Measurements from ENCODE around the gene MMP15. TPM values are rescaled to one million over a fixed set of nuclear protein-coding genes. Genes with fewer than 3 reads are reported as not detected.

Gene MMP15
- total RNA-seq, 1 donor from 2014 or later: 5.2 TPM

DNA sequence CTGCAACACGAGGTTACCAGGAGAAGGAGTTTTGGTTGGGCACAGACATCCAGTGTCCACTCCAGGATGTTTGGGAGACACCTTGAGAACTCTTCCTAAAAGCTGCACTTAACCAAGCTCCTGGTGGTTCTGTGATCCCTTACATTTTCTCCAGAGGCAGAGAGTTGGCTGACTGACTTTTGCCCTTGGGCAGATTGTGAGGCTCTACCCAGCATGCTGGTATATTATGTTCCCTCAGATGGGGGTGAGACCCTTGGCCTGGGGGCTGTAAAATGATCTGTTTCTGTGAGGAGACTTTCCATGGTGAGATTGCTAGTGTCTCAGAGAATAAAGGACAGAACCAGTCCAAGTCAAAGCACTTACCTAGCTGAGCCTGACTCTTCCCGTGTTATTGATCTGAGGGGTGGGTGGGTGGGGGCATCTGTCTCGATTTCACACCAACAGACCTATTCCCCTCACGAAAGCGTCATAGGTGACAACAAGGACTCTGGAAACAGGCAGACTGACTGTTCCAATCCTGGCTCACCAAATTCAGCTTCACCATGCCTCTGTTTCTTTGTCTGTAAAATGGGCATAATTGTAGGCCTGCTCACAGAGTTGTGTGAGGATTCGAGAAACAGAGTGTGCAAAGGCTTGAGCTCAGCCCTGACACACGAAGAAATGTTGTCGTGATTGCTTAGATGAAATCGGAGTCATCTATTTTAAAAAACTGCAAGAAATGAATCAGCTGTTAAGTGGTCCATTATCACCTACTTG lies 12.2 kb upstream of the MMP15 start:
- no peaks in the 10 kb centered on the region for H3K27me3 Mint-ChIP-seq (ENCODE audit: unreplicated experiment)

DNA sequence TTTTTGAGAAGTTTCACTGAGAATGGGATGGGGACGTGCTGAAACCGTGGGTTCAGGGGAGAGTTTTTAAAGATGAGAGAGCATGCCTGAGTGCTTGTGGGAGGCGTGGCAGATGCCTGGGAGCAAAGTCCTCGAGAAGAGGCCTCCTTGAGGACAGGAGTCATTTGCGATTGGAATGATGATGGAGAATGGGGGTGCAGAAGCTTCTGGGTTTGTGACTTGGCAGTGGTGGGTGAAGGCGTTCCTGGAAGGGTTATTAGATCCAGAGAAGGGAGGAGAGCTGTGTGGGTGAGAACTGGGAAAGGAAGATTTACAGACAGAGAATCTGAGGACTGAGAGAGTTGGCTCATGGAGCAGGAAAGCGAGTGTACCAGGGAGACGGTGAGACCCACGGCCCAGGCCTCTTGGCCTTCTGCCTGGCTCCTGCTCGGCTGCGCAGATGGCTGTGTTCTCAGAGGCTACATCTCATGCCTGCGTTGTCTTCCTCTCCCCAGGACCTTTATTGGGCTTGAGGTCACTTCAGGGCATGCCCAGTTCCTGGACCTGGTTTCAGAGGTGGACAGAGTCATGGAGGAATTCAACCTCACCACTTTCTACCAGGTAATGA lies 8.6 kb upstream of the MMP15 start:
- Mint-ChIP-seq H3K36me3 (ENCODE audit: unreplicated experiment) (peaks cover 8% of the 10 kb centered on the region), H3K4me3 (ENCODE audit: unreplicated experiment) (no peak overlapping the region), H3K27ac (ENCODE audit: unreplicated experiment) (no peak overlapping the region), H3K27me3 (ENCODE audit: unreplicated experiment) (no peaks in the 10 kb centered on the region), H3K4me1 (ENCODE audit: unreplicated experiment) (no peaks in the 10 kb centered on the region), H3K9me3 (ENCODE audit: unreplicated experiment) (no peaks in the 10 kb centered on the region)
- TF ChIP-seq, protein P1, sequence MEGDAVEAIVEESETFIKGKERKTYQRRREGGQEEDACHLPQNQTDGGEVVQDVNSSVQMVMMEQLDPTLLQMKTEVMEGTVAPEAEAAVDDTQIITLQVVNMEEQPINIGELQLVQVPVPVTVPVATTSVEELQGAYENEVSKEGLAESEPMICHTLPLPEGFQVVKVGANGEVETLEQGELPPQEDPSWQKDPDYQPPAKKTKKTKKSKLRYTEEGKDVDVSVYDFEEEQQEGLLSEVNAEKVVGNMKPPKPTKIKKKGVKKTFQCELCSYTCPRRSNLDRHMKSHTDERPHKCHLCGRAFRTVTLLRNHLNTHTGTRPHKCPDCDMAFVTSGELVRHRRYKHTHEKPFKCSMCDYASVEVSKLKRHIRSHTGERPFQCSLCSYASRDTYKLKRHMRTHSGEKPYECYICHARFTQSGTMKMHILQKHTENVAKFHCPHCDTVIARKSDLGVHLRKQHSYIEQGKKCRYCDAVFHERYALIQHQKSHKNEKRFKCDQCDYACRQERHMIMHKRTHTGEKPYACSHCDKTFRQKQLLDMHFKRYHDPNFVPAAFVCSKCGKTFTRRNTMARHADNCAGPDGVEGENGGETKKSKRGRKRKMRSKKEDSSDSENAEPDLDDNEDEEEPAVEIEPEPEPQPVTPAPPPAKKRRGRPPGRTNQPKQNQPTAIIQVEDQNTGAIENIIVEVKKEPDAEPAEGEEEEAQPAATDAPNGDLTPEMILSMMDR (IDR thresholded peaks at IDR 0.05): no peak
- no peak for DNase-seq (ENCODE audit: extremely low spot score, unreplicated experiment)

More for the DNA sequence above, 12.2 kb upstream of the MMP15 start:
- TF ChIP-seq, protein P1 (IDR thresholded peaks at IDR 0.05): no peak
- Mint-ChIP-seq H3K9me3 (ENCODE audit: unreplicated experiment) (no peaks in the 10 kb centered on the region), H3K4me1 (ENCODE audit: unreplicated experiment) (peaks cover 6% of the 10 kb centered on the region), H3K27ac (ENCODE audit: unreplicated experiment) (no peak overlapping the region), H3K36me3 (ENCODE audit: unreplicated experiment) (peaks cover 24% of the 10 kb centered on the region), H3K4me3 (ENCODE audit: unreplicated experiment) (no peak overlapping the region)
- DNase-seq (ENCODE audit: extremely low spot score, unreplicated experiment): no peak

DNA sequence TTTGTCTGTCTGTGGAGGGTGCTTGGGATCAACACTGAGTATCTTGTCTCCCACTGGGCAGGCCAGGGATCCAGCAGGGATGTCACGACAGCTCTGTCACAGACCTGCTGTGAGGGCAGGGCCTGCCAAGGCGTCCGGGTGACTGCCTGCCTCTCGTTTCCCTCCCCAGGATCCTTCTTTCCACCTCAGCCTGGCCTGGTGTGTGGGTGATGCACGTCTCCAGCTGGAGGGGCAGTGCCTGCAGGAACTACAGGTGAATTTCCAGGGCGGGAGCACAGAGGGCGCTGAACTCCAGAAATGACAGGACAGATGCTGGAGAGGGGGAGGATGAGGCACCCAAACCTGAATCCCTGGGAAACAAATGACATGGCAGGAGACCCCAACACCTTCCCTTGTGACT lies 6.8 kb upstream of the MMP15 start:
- Mint-ChIP-seq H3K36me3 (ENCODE audit: unreplicated experiment) (peaks cover 8% of the 10 kb centered on the region), H3K9me3 (ENCODE audit: unreplicated experiment) (no peaks in the 10 kb centered on the region), H3K4me1 (ENCODE audit: unreplicated experiment) (peaks cover 7% of the 10 kb centered on the region), H3K27me3 (ENCODE audit: unreplicated experiment) (no peaks in the 10 kb centered on the region), H3K27ac (ENCODE audit: unreplicated experiment) (no peak overlapping the region), H3K4me3 (ENCODE audit: unreplicated experiment) (no peak overlapping the region)
- DNase-seq (ENCODE audit: extremely low spot score, unreplicated experiment): no peak
- TF ChIP-seq, protein P1 (IDR thresholded peaks at IDR 0.05): no peak

DNA sequence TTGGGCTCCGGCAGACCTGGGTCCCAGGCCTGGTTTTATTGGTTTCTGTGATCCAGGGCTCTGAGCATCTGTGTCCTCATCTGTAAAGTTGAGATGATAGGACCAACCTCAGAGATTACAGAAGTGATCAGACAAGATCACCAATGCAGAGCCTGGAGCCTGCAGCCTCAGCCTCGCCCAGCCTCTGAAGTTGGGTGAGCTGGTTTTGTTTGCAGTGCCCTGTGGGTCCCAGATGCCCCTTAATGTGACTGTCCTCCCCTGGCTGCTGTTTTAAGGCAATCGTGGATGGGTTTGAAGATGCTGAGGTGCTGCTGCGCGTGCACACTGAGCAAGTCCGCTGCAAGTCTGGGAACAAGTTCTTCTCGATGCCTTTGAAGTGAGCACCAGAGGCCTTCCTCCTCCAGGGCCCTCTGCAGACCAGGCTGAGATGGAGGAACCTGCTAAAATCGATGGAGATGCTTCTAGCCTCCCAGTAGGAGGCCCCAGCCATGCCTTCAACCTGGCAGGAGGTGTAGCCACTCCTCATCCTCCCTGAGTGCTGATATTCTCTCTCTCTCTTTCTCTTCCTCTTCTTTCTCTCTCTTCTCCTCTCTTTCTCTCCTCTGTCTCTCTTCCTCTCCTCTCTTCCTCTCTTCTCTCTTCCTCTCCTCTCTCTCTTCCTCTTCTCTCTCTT lies 5.6 kb upstream of the MMP15 start:
- Mint-ChIP-seq H3K4me3 (ENCODE audit: unreplicated experiment) (no peak overlapping the region), H3K4me1 (ENCODE audit: unreplicated experiment) (peaks cover 13% of the 10 kb centered on the region), H3K36me3 (ENCODE audit: unreplicated experiment) (peaks cover 5% of the 10 kb centered on the region), H3K27ac (ENCODE audit: unreplicated experiment) (no peak overlapping the region), H3K9me3 (ENCODE audit: unreplicated experiment) (no peaks in the 10 kb centered on the region), H3K27me3 (ENCODE audit: unreplicated experiment) (peaks cover 7% of the 10 kb centered on the region)
- TF ChIP-seq, protein P1 (IDR thresholded peaks at IDR 0.05): no peak
- no peak for DNase-seq (ENCODE audit: extremely low spot score, unreplicated experiment)

All from osteocyte (in vitro differentiated cells).